A549 treated with AZD2906 at 1 μM for 4 hours (cell line): Measurements from ENCODE around the gene CPLX4. TPM values are rescaled to one million over a fixed set of nuclear protein-coding genes. Genes with fewer than 3 reads are reported as not detected.

Experiments
- total RNA-seq: library from RNA; stranded (reverse); fragments of 200-300 nt; extraction: Qiagen RNA extraction; gene quantifications from 5 replicates; pipeline ENCODE4 v1.2.3, GENCODE V29; 2022

CPLX4 gene
- not detected in 5 replicates for total RNA-seq

DNA sequence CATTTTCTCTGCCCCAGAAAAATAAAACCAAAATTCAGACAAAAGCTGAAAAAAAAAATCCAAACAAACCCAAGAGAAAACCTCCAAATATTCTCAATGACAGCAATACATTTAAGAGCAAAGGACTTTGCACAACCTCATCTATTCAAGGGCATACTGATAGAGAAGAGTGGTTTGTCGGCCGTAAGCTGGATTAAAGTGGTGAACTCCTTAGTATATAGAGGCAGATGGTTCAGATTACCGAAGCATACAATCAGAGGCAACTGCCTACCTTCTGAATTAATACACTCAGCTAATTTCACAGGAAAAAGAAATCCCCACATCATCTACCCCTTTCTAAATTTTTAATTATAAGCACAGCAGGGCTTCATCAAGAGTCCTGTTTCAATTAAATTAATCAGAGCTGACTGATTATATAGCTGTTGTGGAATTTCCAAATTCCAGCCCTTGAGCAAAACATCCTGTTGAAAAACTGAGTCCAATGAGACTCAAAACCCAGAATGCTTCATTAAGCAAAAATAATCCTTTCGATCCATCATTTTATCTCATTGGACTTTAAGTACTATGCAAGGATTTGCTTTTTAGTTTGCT, at the start of gene CPLX4:
Gene CPLX4 (minus strand): TSS at position 190 of the 591 bp plus-strand sequence. CDS start 187 bp downstream, at position 3.

GRCh38 chr18:59358712-59359575, 40.5 kb upstream of the CPLX4 start, which contains the start of gene LMAN1:
LMAN1 (minus strand) TSS chr18:59359265; CDS start chr18:59359244, 21 bp downstream.

GRCh38 chr18:59272891-59273758, 45.3 kb downstream of the CPLX4 start, which contains the start of gene RAX:
RAX (minus strand) TSS chr18:59273454; CDS start chr18:59273206, 248 bp downstream.

Other genes starting within 250 kb of the CPLX4 start
- 51.7 to 64.5 TPM (median 56.4 TPM) in 5 replicates for gene SEC11C, start 178.8 kb downstream of the CPLX4 start, total RNA-seq
- gene GRP, start 98.5 kb downstream of the CPLX4 start, total RNA-seq: not detected in 5 replicates
- 0.01 TPM in 1 of 5 replicates, not detected in the others for gene RAX, start 45.2 kb downstream of the CPLX4 start, total RNA-seq
- 24.6 to 46.3 TPM (median 29.2 TPM) in 5 replicates for gene LMAN1, start 40.6 kb upstream of the CPLX4 start, total RNA-seq